ENCODE data around the gene TMEM233.

- TF ChIP-seq CTCF (conservative IDR thresholded peaks at IDR 0.05; ENCODE audit: low read length) (no peak), EZH2phosphoT487 (IDR thresholded peaks at IDR 0.05; ENCODE audit: borderline replicate concordance, low read depth, low read length) (no peak)
Measured at GRCh38 chr12:119666900-119667576, 73.5 kb downstream of the TMEM233 start.
